Stimulated activated naive CD8-positive, alpha-beta T cell treated with anti-CD3 and anti-CD28 coated beads, Interleukin-15, amount 100 ng/mL, for 72 hours (primary cell): ENCODE results near the gene PUM1.
A peak's percentile ranks its signal among the peaks of the same experiment; 100 is the strongest.
"Not testable (repeated sequence)": the region's sequence is repeated elsewhere in the genome, so short reads cannot be mapped to it uniquely, and the experiment has no call there.

ENCODE experiments used
- ATAC-seq: fragments of 150-1000 bp; cut with Tn5 transposase; 2 replicates; pipeline ENCODE4 v1.10.0; 2021; ENCODE audit warnings: mild to moderate bottlenecking, moderate library complexity
- DNase-seq, 2 donors: peaks; one replicate each; pipeline ENCODE4 v3.0.0; 2021 to 2022
- H3K27ac Mint-ChIP-seq, 2 donors: one replicate each; pipeline ENCODE4 v1.8.0; 2022; ENCODE audit warnings: mild to moderate bottlenecking in 2 of 2, mixed read lengths in 2 of 2, moderate library complexity in 2 of 2
- H3K27me3 Mint-ChIP-seq: one replicate; pipeline ENCODE4 v1.8.0; 2022; ENCODE audit warnings: mixed read lengths
- H3K4me1 Mint-ChIP-seq: one replicate; pipeline ENCODE4 v1.8.0; 2022; ENCODE audit warnings: mild to moderate bottlenecking, mixed read lengths
- H3K4me3 Mint-ChIP-seq, 2 donors: one replicate each; pipeline ENCODE4 v1.8.0; 2022; ENCODE audit warnings: mild to moderate bottlenecking in 2 of 2, mixed read lengths in 2 of 2, moderate library complexity in 1 of 2
- H3K9me3 Mint-ChIP-seq, 2 donors: one replicate each; pipeline ENCODE4 v1.8.0; 2022; ENCODE audit warnings: mixed read lengths in 2 of 2

Gene PUM1

DNA sequence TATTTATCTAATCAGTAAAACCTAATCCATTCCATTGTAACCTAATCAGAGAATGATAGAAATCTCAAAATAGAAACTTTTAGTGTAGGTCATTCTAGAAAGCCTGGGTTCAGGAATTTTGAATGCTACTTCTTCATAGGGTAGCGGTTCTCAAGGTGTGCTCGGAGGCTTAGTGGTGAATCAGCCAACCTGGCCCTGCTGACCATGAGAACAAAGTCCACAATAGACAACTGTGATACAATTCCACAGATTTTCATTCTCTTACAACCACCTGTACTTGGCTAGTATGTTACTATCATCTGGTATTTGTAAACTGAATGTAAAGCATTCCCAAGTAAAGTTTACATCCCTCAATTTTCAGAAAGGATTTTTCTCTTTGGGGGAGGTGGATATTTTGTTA is 7.5 kb upstream of the PUM1 start:
- Mint-ChIP-seq H3K4me3 (no peak overlapping the region), H3K27me3 (no peaks in the 10 kb centered on the region), H3K4me1 (peaks cover 6% of the 10 kb centered on the region), H3K9me3 (no peaks in the 10 kb centered on the region), H3K27ac (no peak overlapping the region)
- no peak for DNase-seq
- ATAC-seq = no peak

DNA sequence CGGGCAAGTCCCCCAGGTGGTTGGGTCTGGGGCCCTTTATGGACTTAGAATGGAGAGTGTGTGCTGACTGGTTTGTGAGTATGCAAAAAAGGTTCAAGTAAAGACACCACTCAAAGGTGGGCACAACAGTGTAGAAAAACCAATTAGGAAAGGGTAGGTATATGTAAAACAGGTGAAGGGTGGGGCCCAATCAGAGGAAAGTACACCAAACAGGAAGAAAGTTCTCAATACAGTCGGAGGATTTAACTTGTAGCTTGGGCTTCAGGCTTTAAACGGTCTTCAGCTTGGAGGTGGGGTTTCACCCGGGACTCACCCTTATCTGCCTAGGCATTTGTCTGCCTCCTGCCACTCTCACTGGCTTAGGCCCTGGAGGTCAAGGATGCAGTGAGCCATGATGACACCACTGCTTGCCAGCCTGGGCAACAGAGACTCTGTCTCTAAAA is 6.8 kb upstream of the PUM1 start:
- no peaks in the 10 kb centered on the region for H3K9me3 Mint-ChIP-seq
- ATAC-seq = no peak
- H3K27me3 Mint-ChIP-seq = no peaks in the 10 kb centered on the region
- H3K27ac Mint-ChIP-seq = no peak overlapping the region
- peaks cover 6% of the 10 kb centered on the region for H3K4me1 Mint-ChIP-seq
- H3K4me3 Mint-ChIP-seq = no peak overlapping the region
- no peak for DNase-seq

DNA sequence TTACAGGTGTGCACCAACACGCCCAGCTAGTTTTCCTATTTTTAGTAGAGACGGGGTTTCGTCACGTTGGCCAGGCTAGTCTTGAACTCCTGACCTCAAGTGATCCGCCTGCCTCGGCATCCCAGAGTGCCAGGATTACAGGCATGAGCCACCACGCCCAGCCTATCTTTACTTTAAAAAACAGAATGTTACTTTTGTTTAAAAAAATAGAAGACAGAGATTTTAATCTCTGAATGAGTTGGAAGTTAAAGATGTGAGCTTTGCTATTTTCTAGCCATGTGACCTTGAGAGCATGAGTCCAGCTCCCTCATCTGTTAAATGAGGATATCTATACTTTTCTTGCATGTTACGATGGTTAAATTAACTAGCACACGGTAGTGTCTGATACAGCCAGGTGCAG is 3.9 kb upstream of the PUM1 start:
- H3K27me3 Mint-ChIP-seq = no peaks in the 10 kb centered on the region
- H3K9me3 Mint-ChIP-seq = no peaks in the 10 kb centered on the region
- no peak overlapping the region for H3K4me3 Mint-ChIP-seq
- DNase-seq = no peak
- peaks cover 12% of the 10 kb centered on the region for H3K4me1 Mint-ChIP-seq
- H3K27ac Mint-ChIP-seq = no peak overlapping the region
- no peak for ATAC-seq

DNA sequence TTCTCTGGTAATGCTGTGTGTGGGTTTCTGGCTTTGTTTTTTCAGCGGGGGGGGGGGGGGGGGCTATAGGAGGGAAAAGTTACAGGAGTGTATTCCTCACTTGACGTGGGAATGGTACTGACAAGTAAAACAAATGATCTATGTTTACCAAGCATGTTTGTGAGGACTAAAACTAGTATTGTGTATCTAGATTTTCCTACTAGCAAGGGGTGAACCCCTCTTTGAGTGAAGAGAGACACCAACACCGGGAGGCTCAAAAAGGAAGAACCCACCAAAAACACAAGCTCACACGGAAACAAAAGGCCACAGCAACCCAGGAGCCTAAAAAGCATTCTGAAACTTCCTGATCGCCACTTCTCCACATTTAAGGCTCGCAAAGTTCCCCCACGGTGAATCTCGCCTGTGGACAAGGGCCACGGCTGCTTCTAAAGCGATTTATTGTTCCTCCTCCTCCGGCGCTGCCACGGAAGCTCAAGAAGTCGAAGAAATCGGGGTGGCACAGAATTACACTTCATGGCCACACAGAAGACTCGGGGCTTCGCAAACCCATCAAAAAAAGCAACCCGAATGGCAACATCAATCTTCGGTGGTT is 703 bp downstream of the PUM1 start:
- DNase-seq = no peak
- peaks cover 35% of the 10 kb centered on the region for H3K4me1 Mint-ChIP-seq
- H3K9me3 Mint-ChIP-seq = no peaks in the 10 kb centered on the region
- H3K4me3 Mint-ChIP-seq = peak overlapping the region; percentile 98 to 99
- ATAC-seq = no peak
- H3K27ac Mint-ChIP-seq = peak overlapping the region; percentile 100
- no peaks in the 10 kb centered on the region for H3K27me3 Mint-ChIP-seq

DNA sequence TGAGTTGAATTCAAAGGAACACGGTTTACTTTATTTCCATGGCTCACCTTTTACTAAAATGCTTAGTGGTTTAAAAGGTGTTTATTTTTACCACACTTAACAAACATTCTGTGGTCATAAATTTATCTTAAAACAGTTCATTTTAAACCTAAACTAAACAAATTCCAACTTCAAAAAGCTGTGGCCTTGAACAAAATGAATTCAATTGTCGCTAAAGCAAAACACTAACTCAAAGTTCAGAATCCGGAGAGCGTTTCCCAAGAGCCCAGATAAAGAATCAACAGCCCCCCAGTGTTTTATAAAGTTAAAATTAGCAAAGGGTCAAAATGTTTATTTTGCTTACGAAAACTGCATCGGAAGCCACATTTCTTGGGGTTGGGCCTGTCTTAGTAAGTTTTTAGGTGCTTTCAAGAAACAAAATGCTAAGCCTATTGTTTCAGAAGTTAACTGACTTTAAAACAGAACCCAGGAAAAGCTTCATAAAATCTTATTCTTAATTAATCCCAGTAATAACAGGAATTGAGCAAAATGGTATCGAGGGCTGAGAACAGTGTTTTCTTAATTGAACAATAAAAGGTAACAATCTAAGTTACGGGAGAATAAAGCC is 1.3 kb downstream of the PUM1 start:
- no peak for DNase-seq
- Mint-ChIP-seq H3K9me3 (no peaks in the 10 kb centered on the region), H3K4me3 (peak overlapping the region; percentile 98 to 99)

DNA sequence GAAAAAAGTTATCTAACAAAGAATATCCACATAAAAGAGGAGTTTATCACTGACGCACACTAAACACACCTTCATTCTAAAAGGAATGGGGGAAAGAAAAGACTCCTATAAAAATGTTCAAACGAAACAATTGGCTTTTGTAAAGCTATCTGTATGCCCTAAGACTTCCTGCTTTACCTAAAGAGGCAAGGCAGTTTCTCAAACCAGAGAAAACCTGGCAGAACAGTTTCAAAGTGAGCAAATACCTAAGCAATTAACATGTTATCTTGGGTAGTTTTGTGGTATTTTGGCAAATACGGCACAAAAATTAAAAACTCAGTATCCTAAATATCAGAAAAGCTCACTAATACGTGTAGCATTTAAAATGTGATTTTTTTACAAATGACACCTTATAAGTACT is 1.9 kb downstream of the PUM1 start:
- no peaks in the 10 kb centered on the region for H3K9me3 Mint-ChIP-seq
- peaks cover 42% of the 10 kb centered on the region for H3K4me1 Mint-ChIP-seq
- H3K27me3 Mint-ChIP-seq = no peaks in the 10 kb centered on the region
- DNase-seq (no peak), ATAC-seq (no peak)
- peak overlapping the region; percentile 98 to 99 for H3K4me3 Mint-ChIP-seq
- H3K27ac Mint-ChIP-seq = peak overlapping the region; percentile 20 to 100

More for the DNA sequence above, 1.3 kb downstream of the PUM1 start:
- ATAC-seq = no peak
- peaks cover 37% of the 10 kb centered on the region for H3K4me1 Mint-ChIP-seq
- H3K27ac Mint-ChIP-seq = peak overlapping the region; percentile 100
- H3K27me3 Mint-ChIP-seq = no peaks in the 10 kb centered on the region

DNA sequence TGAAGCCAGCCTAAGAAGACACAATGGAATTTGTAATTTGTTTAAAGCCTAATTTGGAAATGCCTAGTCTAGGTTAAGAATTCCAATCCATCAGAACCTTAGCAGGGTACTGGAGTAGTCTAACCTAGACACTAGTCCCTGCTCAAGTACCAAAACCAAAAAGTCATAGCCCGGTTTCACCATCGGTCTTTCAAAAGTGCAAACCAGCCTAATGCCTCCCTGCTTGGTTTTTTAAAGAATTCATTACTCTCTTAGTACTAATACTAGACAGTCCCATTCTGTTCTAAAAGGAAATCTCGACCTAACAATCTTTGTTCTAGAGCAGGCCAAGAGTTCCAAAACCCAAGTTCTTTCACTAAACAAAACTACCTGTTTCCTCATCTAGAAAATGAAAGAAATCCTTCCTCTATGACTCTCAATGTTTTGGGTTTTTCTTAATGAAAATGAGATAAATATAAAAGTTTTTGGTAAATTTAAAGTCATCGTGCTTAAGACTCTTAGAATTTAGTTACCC is 2.6 kb downstream of the PUM1 start:
- ATAC-seq (no peak), DNase-seq (no peak)
- H3K27ac Mint-ChIP-seq = peak overlapping the region in 1 of 2 donors; percentile 100
- H3K4me3 Mint-ChIP-seq = peak overlapping the region; percentile 98 to 99
- H3K4me1 Mint-ChIP-seq = peaks cover 49% of the 10 kb centered on the region
- H3K9me3 Mint-ChIP-seq = no peaks in the 10 kb centered on the region
- no peaks in the 10 kb centered on the region for H3K27me3 Mint-ChIP-seq

DNA sequence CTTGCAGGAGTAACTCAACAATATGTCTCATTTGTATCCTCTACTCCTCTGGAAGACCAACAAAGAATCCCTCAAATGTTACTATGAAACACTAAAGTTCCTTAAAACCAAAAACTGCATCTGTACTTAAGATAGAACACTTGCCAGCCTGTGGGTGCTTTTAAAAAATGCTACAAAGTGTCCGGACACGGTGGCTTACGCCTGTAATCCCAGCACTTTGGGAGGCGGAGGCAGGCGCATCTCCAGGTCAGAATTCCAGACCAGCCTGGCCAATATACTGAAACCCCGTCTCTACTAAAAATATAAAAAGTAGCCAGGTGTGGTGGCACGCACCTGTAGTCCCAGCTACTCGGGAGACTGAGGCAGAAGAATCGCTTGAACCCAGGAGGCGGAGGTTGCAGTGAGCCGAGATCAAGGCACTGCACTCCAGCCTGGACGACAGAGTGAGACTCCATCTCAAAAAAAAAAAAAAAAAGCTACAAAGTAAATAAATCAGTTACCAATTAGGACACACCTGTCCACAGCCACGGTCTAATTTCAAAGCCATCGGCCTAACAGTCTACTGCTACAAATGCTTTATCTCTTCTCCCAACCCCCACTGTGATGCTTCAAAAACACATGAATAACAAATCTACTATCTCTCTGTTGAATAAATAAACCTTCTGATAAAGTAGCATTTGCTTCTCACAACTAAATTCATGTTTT is 3.2 kb downstream of the PUM1 start:
- H3K9me3 Mint-ChIP-seq, H3K27me3 Mint-ChIP-seq, ATAC-seq, DNase-seq: not testable (repeated sequence)
- Mint-ChIP-seq H3K4me3 (peak overlapping the region; percentile 98 to 99), H3K27ac (peak overlapping the region in 1 of 2 donors; percentile 100), H3K4me1 (peaks cover 55% of the 10 kb centered on the region)

DNA sequence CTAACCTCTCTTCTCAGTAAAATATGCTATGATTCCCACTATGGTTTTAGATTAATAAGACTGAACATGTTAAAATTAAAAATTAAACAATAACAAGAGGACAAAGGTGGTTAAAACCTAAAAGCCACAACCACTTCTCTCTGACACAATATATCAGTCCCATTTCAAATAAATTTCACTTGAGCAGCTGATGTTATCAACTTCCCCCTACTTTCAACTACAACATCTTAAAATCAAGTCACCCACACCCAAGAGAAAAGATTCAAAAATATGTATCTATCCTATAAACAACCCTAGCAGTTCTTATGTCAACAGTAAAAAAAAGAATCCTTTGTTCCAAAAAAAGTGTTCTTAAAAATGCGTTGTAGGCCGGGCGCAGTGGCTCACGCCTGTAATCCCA is 7.5 kb downstream of the PUM1 start:
- DNase-seq = no peak
- Mint-ChIP-seq H3K4me1 (peaks cover 83% of the 10 kb centered on the region), H3K4me3 (peak overlapping the region; percentile 4 to 29), H3K9me3 (no peaks in the 10 kb centered on the region), H3K27me3 (no peaks in the 10 kb centered on the region), H3K27ac (peak overlapping the region in 1 of 2 donors; percentile 86)
- no peak for ATAC-seq

DNA sequence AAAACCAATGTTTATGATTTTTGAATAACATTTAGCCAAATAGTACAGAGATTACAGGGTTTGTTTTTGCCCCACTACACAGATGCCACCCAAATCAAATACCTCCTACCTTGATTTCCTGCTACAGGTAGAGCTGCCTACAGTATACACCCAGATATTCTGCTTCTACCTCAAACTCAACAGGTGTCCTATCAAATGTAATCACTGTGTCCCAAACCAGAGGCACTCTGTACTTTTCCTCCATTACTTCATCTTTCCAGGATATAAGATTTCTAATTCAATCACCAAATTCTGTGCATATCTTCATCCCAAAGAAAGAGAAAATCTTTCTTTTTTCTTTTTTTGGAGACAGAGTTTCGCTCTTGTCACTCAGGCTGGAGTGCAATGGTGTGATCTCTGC is 9.6 kb downstream of the PUM1 start:
- ATAC-seq (no peak), DNase-seq (no peak)
- H3K4me3 Mint-ChIP-seq = peak overlapping the region; percentile 30 to 55
- H3K27ac Mint-ChIP-seq = peak overlapping the region; percentile 45 to 47
- peaks cover 80% of the 10 kb centered on the region for H3K4me1 Mint-ChIP-seq
- no peaks in the 10 kb centered on the region for H3K9me3 Mint-ChIP-seq
- no peaks in the 10 kb centered on the region for H3K27me3 Mint-ChIP-seq

DNA sequence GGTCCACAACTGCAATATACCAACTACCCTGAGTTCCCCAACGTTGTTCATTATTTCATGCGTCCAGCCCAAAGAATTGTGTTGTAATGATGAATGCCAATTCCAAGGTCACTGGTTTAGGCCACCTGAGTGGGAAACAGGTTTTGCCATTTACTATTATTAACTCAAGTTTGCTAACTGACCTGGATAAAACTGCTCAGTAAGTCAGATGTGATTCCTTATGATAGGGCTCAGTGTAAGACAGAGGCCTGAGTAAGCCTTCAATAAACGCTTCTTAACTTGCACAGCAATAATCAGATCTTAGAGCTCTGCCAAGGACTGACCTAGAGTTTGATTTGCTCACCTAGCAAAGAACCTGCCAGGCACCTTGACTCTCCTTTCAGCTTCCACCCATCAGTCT is 10.0 kb downstream of the PUM1 start:
- H3K4me3 Mint-ChIP-seq = peak overlapping the region; percentile 30 to 63
- no peaks in the 10 kb centered on the region for H3K9me3 Mint-ChIP-seq
- peak overlapping the region; percentile 47 to 87 for H3K27ac Mint-ChIP-seq
- peaks cover 84% of the 10 kb centered on the region for H3K4me1 Mint-ChIP-seq
- no peak for ATAC-seq
- no peak for DNase-seq
- H3K27me3 Mint-ChIP-seq = no peaks in the 10 kb centered on the region

DNA sequence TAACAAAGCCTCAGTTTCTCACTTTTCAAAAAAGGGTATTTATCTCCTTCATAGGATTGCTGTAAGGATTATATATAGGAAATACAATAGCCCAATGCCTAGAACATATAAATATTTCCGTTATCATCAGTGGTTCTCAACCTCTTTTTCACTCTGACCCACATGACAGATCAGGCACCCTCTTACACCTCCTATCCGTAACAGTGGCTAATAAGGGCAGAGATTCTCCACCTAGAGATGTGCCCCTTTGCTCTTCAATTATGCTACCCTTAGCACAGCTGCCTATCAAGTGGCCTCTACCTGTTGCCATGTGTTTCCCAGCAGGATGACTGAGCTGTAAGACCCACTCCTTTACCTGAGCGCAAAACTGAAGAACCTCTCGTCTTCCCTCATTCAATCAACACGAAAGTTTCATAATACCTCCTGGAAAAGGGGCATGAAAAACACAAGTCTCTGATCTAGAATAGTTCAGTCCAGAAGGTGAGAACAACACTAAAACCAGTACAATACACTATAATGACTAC is 10.5 kb downstream of the PUM1 start:
- Mint-ChIP-seq H3K27me3 (no peaks in the 10 kb centered on the region), H3K27ac (peak overlapping the region; percentile 47 to 87), H3K4me3 (peak overlapping the region; percentile 9 to 63), H3K9me3 (no peaks in the 10 kb centered on the region), H3K4me1 (peaks cover 88% of the 10 kb centered on the region)
- DNase-seq (no peak), ATAC-seq (peak; percentile 53)

DNA sequence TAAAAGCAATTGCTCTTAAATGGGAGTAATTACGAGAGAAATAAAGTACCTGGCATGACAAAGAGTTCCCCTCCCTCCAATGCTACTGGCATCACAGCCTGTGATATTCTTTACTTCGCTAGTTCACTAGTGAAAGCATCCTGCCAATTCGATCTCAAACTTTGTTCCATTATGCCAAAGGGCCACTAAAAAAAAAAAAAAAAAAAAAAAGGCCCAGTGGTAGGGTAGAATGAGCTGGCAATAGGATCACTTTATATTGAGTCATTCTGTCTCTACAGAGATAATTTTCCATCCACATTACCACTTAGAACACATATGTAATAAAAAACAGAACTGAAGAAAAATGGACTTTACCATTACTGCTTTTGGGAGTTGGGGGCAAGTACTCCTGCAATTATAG is 11.2 kb downstream of the PUM1 start:
- Mint-ChIP-seq H3K9me3 (no peaks in the 10 kb centered on the region), H3K4me3 (peak overlapping the region; percentile 41 to 63), H3K27me3 (no peaks in the 10 kb centered on the region), H3K27ac (peak overlapping the region; percentile 47 to 67), H3K4me1 (peaks cover 89% of the 10 kb centered on the region)
- DNase-seq (peak in 1 of 2 donors; percentile 18), ATAC-seq (peak; percentile 94)

DNA sequence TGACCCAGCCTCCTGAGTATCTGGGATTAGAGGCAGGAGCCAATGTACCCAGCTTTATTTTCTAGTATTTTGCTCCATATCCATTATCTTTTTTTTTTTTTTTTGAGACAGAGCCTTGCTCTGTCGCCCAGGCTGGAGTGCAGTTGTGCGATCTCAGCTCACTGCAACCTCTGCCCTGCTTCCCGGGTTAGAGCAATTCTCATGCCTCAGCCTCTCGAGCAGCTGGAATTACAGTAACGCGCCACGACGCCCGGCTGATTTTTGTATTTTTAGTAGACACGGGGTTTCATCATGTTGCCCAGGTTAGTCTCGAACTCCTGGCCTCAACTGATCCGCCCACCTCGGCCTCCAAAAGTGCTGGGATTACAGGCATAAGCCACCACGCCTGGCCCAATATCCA is 12.9 kb downstream of the PUM1 start:
- not testable (repeated sequence) for H3K27me3 Mint-ChIP-seq, ATAC-seq, H3K4me3 Mint-ChIP-seq, DNase-seq, H3K9me3 Mint-ChIP-seq
- H3K4me1 Mint-ChIP-seq = peaks cover 79% of the 10 kb centered on the region
- H3K27ac Mint-ChIP-seq = peak overlapping the region in 1 of 2 donors; percentile 12

DNA sequence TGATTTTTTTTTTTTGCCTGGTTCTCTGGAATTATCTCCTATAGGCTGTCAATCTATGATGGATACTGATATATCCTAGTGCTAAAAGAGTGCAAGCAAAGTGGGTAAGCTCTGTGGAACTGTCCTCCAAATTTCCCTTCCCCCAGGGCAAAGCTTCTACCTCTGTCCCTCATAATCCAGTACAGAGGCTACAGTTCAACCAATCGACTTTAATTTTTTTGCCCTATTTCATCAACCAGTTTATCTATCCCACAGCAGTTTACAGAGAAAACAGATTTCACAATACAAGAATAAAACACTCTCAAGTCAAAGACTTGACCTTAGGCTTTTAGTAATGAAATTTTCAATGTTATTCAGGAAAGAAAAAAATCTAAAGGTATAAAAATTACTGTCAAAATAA is 13.9 kb downstream of the PUM1 start:
- no peak overlapping the region for H3K4me3 Mint-ChIP-seq
- no peak for ATAC-seq
- no peaks in the 10 kb centered on the region for H3K9me3 Mint-ChIP-seq
- no peak overlapping the region for H3K27ac Mint-ChIP-seq
- no peaks in the 10 kb centered on the region for H3K27me3 Mint-ChIP-seq
- DNase-seq = no peak
- H3K4me1 Mint-ChIP-seq = peaks cover 79% of the 10 kb centered on the region

DNA sequence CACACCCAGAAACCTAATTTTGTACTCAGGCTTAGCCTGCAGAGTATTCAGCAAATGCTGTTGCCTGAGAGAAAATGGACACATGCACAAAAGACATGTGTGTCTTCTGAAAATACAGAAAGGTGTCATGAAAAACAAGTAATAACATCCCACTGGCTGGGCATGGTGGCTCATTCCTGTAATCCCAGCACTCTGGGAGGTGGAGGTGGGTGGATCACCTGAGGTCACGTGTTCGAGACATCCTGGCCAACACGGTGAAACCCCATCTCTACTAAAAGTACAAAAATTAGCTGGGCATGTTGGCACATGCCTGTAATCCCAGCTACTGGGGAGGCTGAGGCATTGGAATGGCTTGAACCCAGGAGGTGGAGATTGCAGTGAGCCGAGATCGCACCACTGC is 18.0 kb downstream of the PUM1 start:
- not testable (repeated sequence) for DNase-seq, H3K9me3 Mint-ChIP-seq, H3K27me3 Mint-ChIP-seq, H3K4me3 Mint-ChIP-seq, ATAC-seq
- peak overlapping the region; percentile 72 to 74 for H3K27ac Mint-ChIP-seq
- peaks cover 52% of the 10 kb centered on the region for H3K4me1 Mint-ChIP-seq
